GM12874 (cell line): ENCODE results near the gene HSD17B12.

Source experiments
- TF ChIP-seq, protein P1 (sequence below): IDR thresholded peaks from 2 replicates; pipeline ENCODE4 v1.5.1; 2011; ENCODE audit warnings: low read depth, mild to moderate bottlenecking, control low read depth, low read length, moderate library complexity; ENCODE audit not compliant: insufficient read depth

The HSD17B12 gene

DNA sequence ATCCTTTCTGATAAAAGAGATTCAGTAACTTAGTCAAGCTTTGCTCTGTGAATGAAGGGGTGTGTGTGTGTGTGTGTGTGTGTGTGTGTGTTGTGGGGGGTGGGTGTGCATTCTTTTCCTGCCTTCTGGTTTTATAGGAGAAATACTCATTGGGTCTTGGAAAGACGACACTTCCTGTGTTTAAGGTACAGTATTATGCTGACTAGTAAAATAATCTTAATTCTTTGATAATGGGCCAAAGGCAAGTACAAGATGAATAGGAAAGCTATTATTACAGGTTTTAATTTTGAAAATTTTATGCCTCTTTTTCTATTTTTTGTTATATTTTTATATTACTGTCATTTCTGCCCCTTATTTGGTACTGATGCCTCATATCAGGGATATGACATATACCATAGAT lies 26.1 kb downstream of the HSD17B12 start:
- TF ChIP-seq, protein P1, sequence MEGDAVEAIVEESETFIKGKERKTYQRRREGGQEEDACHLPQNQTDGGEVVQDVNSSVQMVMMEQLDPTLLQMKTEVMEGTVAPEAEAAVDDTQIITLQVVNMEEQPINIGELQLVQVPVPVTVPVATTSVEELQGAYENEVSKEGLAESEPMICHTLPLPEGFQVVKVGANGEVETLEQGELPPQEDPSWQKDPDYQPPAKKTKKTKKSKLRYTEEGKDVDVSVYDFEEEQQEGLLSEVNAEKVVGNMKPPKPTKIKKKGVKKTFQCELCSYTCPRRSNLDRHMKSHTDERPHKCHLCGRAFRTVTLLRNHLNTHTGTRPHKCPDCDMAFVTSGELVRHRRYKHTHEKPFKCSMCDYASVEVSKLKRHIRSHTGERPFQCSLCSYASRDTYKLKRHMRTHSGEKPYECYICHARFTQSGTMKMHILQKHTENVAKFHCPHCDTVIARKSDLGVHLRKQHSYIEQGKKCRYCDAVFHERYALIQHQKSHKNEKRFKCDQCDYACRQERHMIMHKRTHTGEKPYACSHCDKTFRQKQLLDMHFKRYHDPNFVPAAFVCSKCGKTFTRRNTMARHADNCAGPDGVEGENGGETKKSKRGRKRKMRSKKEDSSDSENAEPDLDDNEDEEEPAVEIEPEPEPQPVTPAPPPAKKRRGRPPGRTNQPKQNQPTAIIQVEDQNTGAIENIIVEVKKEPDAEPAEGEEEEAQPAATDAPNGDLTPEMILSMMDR: no peak

DNA sequence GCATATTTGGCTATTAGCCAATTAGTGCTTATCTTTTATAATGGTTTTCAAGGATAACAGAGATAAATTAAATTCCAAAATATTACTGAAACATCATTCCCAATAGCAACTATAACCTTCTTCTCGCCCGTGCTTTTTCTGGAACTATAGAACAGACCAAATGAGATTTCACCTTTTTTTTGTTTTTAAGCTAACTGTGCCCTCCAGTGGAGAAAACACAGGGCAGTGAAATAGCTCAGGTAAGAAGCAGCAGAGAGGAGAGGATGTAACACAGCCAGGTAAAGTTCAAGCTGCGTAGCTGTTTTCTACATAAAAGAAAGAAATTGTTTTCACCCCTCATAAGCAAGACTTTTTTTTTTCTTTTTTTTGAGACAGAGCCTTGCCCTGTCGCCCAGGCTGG lies 28.2 kb downstream of the HSD17B12 start:
- TF ChIP-seq, protein P1: 0 out of 2 replicates have a peak, but pooled peaks have one; percentile 4

DNA sequence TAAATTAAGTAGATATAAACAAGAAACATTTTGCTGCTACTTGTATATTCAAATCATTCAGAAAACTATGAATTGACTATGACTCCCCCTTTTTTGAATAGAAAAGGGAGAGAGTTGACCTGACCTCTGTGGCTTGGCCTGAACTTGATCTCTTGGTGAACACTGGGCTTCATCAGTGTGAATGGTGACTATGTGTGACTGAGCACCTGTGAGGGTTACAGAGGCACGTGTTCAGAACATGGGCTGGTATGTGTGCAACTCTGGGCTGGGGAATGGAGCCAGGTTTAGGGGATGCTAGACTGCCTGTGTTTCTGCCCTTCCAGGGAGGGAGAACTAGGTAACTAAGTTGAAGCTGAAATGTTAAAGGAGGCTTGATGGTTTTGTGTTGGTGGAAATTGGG lies 29.2 kb downstream of the HSD17B12 start:
- TF ChIP-seq, protein P1: no peak

DNA sequence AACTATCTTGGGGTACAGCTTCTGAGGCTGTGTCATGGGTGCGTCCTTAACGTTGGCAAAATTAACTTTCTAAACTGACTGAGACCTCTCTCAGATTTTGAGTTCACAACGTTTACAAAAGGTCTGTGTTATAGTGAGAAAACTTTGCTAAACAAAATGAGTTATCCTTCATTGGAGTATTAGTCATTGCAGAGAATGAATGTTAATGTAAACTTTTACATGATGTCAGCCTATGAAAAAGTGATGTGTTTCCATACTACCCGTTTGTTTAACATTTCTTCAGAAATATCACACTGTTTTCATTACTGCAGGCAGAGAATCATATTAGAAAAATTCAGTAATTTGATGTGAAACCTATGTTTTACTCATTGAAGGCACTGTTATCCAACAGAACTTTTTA lies 32.1 kb downstream of the HSD17B12 start:
- TF ChIP-seq, protein P1: no peak

DNA sequence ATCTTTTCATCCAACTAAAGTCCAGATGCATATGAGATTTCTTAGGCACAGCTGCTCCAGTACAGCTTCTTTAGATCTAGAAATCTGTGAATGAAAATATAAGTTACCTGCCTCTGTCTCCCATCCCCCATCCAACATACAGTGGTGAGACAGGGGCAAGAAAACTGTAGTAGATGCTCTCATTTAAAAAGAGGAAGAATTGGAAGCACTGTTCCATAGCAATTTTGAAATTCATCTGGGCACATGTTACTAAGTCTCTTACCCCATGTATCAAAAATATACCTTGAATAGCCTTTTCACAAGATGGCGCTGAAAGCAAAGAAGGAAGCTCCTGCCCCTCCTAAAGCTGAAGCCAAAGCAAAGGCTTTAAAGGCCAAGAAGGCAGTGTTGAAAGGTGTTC lies 37.8 kb downstream of the HSD17B12 start:
- TF ChIP-seq, protein P1: no peak

DNA sequence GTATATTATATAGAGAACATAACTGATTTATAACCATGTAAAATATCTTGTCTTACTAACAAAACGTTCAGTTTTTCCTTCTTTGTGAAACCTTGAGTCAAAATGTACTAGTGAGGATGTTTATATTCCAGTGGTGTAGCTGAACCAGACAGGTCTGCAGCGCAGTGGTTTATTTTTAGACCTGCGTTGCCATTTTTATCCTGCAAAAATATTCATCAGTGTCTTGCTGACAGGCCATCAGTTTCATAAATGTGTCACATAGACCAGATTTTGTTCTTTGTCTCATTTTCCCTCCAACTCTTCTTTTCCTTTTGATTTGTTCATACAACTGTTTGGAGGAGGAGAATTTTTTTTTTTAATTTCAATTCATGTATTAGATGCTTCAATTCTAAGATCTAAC lies 43.1 kb downstream of the HSD17B12 start:
- TF ChIP-seq, protein P1: no peak

DNA sequence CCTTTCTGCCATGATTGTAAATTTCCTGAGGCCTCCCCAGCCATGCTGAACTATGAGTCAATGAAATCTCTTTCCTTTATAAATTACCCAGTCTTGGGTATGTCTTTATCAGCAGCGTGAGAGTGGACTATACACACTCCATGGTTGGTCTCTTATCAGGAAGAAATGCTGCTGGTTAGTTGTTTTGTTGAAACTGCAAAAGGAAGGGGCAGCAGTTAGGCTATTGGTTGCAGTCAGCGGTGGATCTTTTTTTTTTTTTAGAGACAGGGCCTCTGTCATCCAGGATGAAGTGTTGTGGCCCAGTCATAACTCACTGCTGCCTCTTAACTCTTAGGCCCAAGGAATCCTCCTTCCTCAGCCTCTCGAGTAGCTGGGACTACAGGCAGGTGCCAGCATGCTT lies 51.7 kb downstream of the HSD17B12 start:
- TF ChIP-seq, protein P1: no peak

DNA sequence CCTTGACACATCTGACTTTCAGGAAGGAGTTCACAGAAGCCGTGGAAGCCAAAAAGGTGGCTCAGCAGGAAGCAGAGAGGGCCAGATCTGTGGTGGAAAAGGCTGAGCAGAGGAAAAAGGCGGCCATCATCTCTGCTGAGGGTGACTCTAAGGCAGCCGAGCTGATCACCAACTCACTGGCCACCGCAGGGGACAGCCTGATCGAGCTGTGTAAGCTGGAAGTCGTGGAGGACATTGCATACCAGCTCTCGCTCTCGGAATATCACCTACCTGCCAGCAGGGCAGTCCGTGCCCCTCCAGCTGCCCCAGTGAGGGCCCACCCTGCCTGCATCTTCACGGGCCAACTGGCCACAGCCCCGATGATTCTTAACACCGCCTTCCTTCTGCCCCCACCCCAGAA lies 53.7 kb downstream of the HSD17B12 start:
- TF ChIP-seq, protein P1: no peak
